Hepatocyte (in vitro differentiated cells): Measurements from ENCODE around the gene ZNF710.

Experiments used
- CTCF ChIP-seq: fragments of 200-600 bp; sonication (generic); IDR thresholded peaks from 2 replicates; pipeline ENCODE4 v1.5.1; 2016; ENCODE audit warnings: antibody characterized with exemption, mild to moderate bottlenecking; ENCODE audit not compliant: poor library complexity
- EZH2 ChIP-seq: fragments of 200-600 bp; sonication (generic); IDR thresholded peaks from 2 replicates; pipeline ENCODE4 v1.6.1; 2016; ENCODE audit warnings: antibody characterized with exemption, mild to moderate bottlenecking, borderline replicate concordance
- EZH2phosphoT487 ChIP-seq: fragments of 200-600 bp; sonication (generic); IDR thresholded peaks from one replicate; pipeline ENCODE4 v1.6.1; 2018; ENCODE audit warnings: antibody characterized with exemption, mild to moderate bottlenecking, low read depth, moderate library complexity; ENCODE audit not compliant: unreplicated experiment, severe bottlenecking

- no peak for TF ChIP-seq EZH2
- no peak for TF ChIP-seq CTCF
- TF ChIP-seq EZH2phosphoT487, result no peak
These were observed 29.0 kb upstream of the ZNF710 start for GRCh38 chr15:89972085-89972484.
